IMR-90 (cell line): Measurements from ENCODE around the gene UBE2S. TPM values are rescaled to one million over a fixed set of nuclear protein-coding genes. Genes with fewer than 3 reads are reported as not detected.

Experiments used
- ATAC-seq: fragments of 200-7000 bp; cut with Tn5 transposase; 2 replicates; pipeline ENCODE4 v1.9.1; 2020; ENCODE audit warnings: low read depth, mild to moderate bottlenecking, moderate library complexity
- BruUV-seq: library from RNA; stranded (reverse); fragments of 400-500 nt; replicated peaks from 2 replicates; lab custom pipeline; 2021; lab: Mats Ljungman, UMichigan
- CTCF ChIA-PET: fragments of 300-600 bp; formaldehyde crosslinking; extraction: SDS; loops from one replicate; lab custom pipeline; 2021; ENCODE audit warnings: antibody characterized with exemption; lab: Yijun Ruan, JAX
- POLR2A ChIA-PET: fragments of 300-600 bp; sonication (Branson Sonifier 250); formaldehyde crosslinking; loops from one replicate; lab custom pipeline; 2022; ENCODE audit warnings: antibody characterized with exemption; ENCODE audit not compliant: unreplicated experiment; lab: Charles Lee
- DNase-seq: peaks from one replicate; pipeline ENCODE4 v3.0.0; 2013
- H2AFZ ChIP-seq: replicated peaks from 2 replicates; pipeline ENCODE3; 2013; ENCODE audit warnings: low read length, mild to moderate bottlenecking; ENCODE audit not compliant: poor library complexity
- H2AK5ac ChIP-seq: 2 replicates; pipeline ENCODE4 v1.6.1; 2013; ENCODE audit warnings: low read depth, low read length, inconsistent platforms
- H2AK9ac ChIP-seq: replicated peaks from 2 replicates; pipeline ENCODE3; 2013; ENCODE audit warnings: mild to moderate bottlenecking, low read depth, low read length, moderate library complexity; ENCODE audit not compliant: poor library complexity
- H2BK120ac ChIP-seq: 2 replicates; pipeline ENCODE4 v1.6.1; 2013; ENCODE audit warnings: low read depth, low read length, inconsistent platforms
- H2BK15ac ChIP-seq: 3 replicates; pipeline ENCODE4 v1.6.1; 2013; ENCODE audit warnings: low read depth, low read length, inconsistent platforms
- H2BK20ac ChIP-seq: 2 replicates; pipeline ENCODE4 v1.6.1; 2013; ENCODE audit warnings: low read depth, mild to moderate bottlenecking, inconsistent platforms, low read length, moderate library complexity
- H2BK5ac ChIP-seq: 2 replicates; pipeline ENCODE4 v1.6.1; 2013; ENCODE audit warnings: mild to moderate bottlenecking, low read depth, low read length, inconsistent platforms; ENCODE audit not compliant: poor library complexity, severe bottlenecking
- H3K14ac ChIP-seq: replicated peaks from 2 replicates; pipeline ENCODE4 v1.6.1; 2013; ENCODE audit warnings: low read depth, low read length, inconsistent platforms
- H3K18ac ChIP-seq: 2 replicates; pipeline ENCODE4 v1.6.1; 2013; ENCODE audit warnings: low read depth, low read length, control low read depth
- H3K23ac ChIP-seq: 2 replicates; pipeline ENCODE4 v1.6.1; 2013; ENCODE audit warnings: low read depth, low read length, inconsistent platforms
- H3K27ac ChIP-seq: 2 replicates; pipeline ENCODE4 v1.5.1; 2013; ENCODE audit warnings: mild to moderate bottlenecking, control low read depth, low read length; ENCODE audit not compliant: insufficient read depth
- H3K27me3 ChIP-seq: 2 replicates; pipeline ENCODE4 v1.6.1; 2013; ENCODE audit warnings: low read length; ENCODE audit not compliant: control insufficient read depth, insufficient read depth
- H3K36me3 ChIP-seq: 2 replicates; pipeline ENCODE4 v1.6.1; 2013; ENCODE audit warnings: low read length, mixed read lengths; ENCODE audit not compliant: control insufficient read depth, insufficient read depth
- H3K4ac ChIP-seq: 2 replicates; pipeline ENCODE4 v1.6.1; 2013; ENCODE audit warnings: low read depth, low read length, inconsistent platforms
- H3K4me1 ChIP-seq: 2 replicates; pipeline ENCODE4 v1.6.1; 2013; ENCODE audit warnings: low read length, mixed read lengths; ENCODE audit not compliant: control insufficient read depth, insufficient read depth
- H3K4me2 ChIP-seq: 2 replicates; pipeline ENCODE4 v1.6.1; 2013; ENCODE audit warnings: low read depth, mild to moderate bottlenecking, control low read depth, low read length, moderate library complexity
- H3K4me3 ChIP-seq: 2 replicates; pipeline ENCODE4 v1.5.1; 2013; ENCODE audit warnings: low read depth, mild to moderate bottlenecking, control low read depth, low read length, moderate library complexity; ENCODE audit not compliant: insufficient read depth
- H3K56ac ChIP-seq: 2 replicates; pipeline ENCODE4 v1.6.1; 2013; ENCODE audit warnings: low read length, inconsistent platforms; ENCODE audit not compliant: insufficient read depth; ENCODE audit errors: extremely low read depth
- H3K79me1 ChIP-seq, 2 experiments: 2 replicates each; pipeline ENCODE4 v1.6.1; 2013; ENCODE audit warnings: low read length in 2 of 2, inconsistent platforms in 1 of 2, low read depth in 1 of 2
- H3K9ac ChIP-seq: 2 replicates; pipeline ENCODE4 v1.6.1; 2013; ENCODE audit warnings: low read depth, low read length, control low read depth
- H3K9me1 ChIP-seq: 2 replicates; pipeline ENCODE4 v1.6.1; 2013; ENCODE audit warnings: low read length, inconsistent platforms; ENCODE audit not compliant: insufficient read depth
- H3K9me3 ChIP-seq: 2 replicates; pipeline ENCODE4 v1.6.1; 2013; ENCODE audit warnings: low read length; ENCODE audit not compliant: control insufficient read depth, insufficient read depth
- H4K20me1 ChIP-seq: 2 replicates; pipeline ENCODE4 v1.6.1; 2013; ENCODE audit warnings: low read length, inconsistent platforms; ENCODE audit not compliant: insufficient read depth
- H4K5ac ChIP-seq: 2 replicates; pipeline ENCODE4 v1.6.1; 2013; ENCODE audit warnings: mild to moderate bottlenecking, low read depth, low read length, control low read depth
- H4K8ac ChIP-seq, 2 experiments: 2 replicates each; pipeline ENCODE4 v1.6.1; 2013; ENCODE audit warnings: low read depth in 2 of 2, low read length in 2 of 2, control low read depth in 1 of 2, inconsistent platforms in 1 of 2
- H4K91ac ChIP-seq: 2 replicates; pipeline ENCODE4 v1.6.1; 2013; ENCODE audit warnings: low read depth, low read length, inconsistent platforms; ENCODE audit not compliant: insufficient read depth
- CEBPB ChIP-seq: IDR thresholded peaks from 2 replicates; pipeline ENCODE4 v1.6.1; 2012; ENCODE audit warnings: low read depth, low read length, improper control_type of control experiment
- MAZ ChIP-seq: IDR thresholded peaks from 2 replicates; pipeline ENCODE4 v1.6.1; 2012; ENCODE audit warnings: low read depth, mild to moderate bottlenecking, low read length, improper control_type of control experiment, moderate library complexity, borderline replicate concordance
- MXI1 ChIP-seq: IDR thresholded peaks from 2 replicates; pipeline ENCODE4 v1.6.1; 2012; ENCODE audit warnings: low read depth, mild to moderate bottlenecking, low read length, moderate library complexity, borderline replicate concordance
- RFX5 ChIP-seq: IDR thresholded peaks from 2 replicates; pipeline ENCODE4 v1.8.0; 2012; ENCODE audit warnings: low read depth, mild to moderate bottlenecking, low read length, moderate library complexity
- WGBS, 2 experiments: methylation state at CpG; one replicate each; pipeline versions ENCODE4 v1.1.5 to v1.1.7; 2013; ENCODE audit warnings: missing lambda C conversion rate in 2 of 2; ENCODE audit not compliant: insufficient read length in 1 of 2; ENCODE audit errors: extremely low coverage in 2 of 2; 5-methylcytosine and 5-hydroxymethylcytosine counted together
- dilution Hi-C: fragments of 300-500 bp; cut with HindIII; formaldehyde crosslinking; loops from one replicate; pipeline ENCODE4 v1.14.3; 2018; ENCODE audit warnings: low sequenced_read_pairs; ENCODE audit not compliant: unreplicated experiment
- in situ Hi-C: fragments of 300-500 bp; cut with MboI; formaldehyde crosslinking; loops from 3 replicates; pipeline ENCODE4 v1.14.3; 2019; ENCODE audit warnings: low sequenced_read_pairs, inconsistent platforms, mixed read lengths
- intact Hi-C: fragments of 100-400 bp; cut with micrococcal nuclease; formaldehyde crosslinking; loops from 2 replicates; pipeline ENCODE4 v1.10.0; 2022
- polyA plus RNA-seq, 3 experiments: library from polyadenylated mRNA; depleted of rRNA; stranded (reverse); fragments of >200 nt; gene quantifications; 2 replicates each; pipeline ENCODE4 v1.2.3, GENCODE V29; 2012; ENCODE audit warnings: low replicate concordance in 1 of 3
- total RNA-seq: library from RNA; depleted of rRNA; stranded (reverse); fragments of >200 nt; gene quantifications from 2 replicates; pipeline ENCODE4 v1.2.3, GENCODE V29; 2012
- TF ChIP-seq, protein P1 (sequence below): fragments of 150-350 bp; IDR thresholded peaks from 2 replicates; pipeline ENCODE4 v1.6.1; 2017; ENCODE audit warnings: mild to moderate bottlenecking, antibody characterized with exemption, low read length, low read depth
- TF ChIP-seq, protein P2 (sequence below): fragments of 150-350 bp; IDR thresholded peaks from 2 replicates; pipeline ENCODE4 v1.6.1; 2016; ENCODE audit warnings: low read depth, mild to moderate bottlenecking, low read length, moderate library complexity, borderline replicate concordance

Gene UBE2S
- total and polyA plus RNA-seq, 2 of the 4 experiments (the other 2 are of a cell fraction), result 69.5 to 104 TPM

DNA sequence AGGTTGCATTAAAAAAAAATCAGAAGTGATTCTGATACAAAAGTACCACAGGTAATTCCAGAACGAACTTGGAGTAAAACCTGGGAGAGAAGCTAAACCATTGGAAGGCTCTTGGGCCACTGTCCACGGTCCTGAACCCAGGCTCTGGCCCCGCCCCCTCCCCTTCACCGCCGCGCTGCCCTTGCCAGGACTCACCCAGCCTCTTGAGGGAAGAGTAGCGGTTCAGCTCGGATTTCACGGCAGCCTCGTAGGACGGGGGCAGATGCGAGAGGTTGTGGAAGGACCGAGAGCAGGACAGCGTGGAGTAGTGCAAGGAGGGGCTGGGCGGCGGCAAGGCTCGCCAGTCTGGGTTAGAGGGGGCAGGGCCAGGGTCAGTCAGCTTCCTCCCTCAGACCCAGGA is 29.8 kb upstream of the UBE2S start:
- CTCF ChIA-PET, result interaction anchor here (0.9 to 1.1 kb wide), 2 partner anchors 19 to 296 kb away, joined by 5 to 8 read pairs; no protein-coding TSS in a partner anchor
- Histone ChIP-seq H3K4me1 (no peaks in the 10 kb centered on the region), H2BK15ac (no peak overlapping the region), H3K27me3 (peaks cover 44% of the 10 kb centered on the region), H2BK120ac (no peak overlapping the region), H2AK5ac (no peak overlapping the region), H3K27ac (no peak overlapping the region), H4K5ac (no peak overlapping the region), H3K56ac (no peak overlapping the region), H3K23ac (no peak overlapping the region), H3K18ac (no peak overlapping the region), H4K91ac (no peak overlapping the region), H3K14ac (no peak overlapping the region), H3K4me3 (no peak overlapping the region), H4K20me1 (no peaks in the 10 kb centered on the region; the same call in 1 of the 2 replicates), H3K4ac (no peak overlapping the region), H2AK9ac (peak overlapping the region; percentile 52), H2AFZ (peak overlapping the region; percentile 67), H4K8ac (no peak overlapping the region), H3K9ac (no peak overlapping the region), H3K4me2 (no peak overlapping the region), H3K9me1 (peaks cover 11% of the 10 kb centered on the region), H2BK20ac (no peak overlapping the region), H2BK5ac (no peak overlapping the region), H3K36me3 (no peaks in the 10 kb centered on the region), H3K79me1 (no peaks in the 10 kb centered on the region), H3K9me3 (peaks cover 2% of the 10 kb centered on the region; the same call in 1 of the 2 replicates)
- dilution Hi-C loops, result no loop called here
- in situ Hi-C loops, result no loop called here
- DNase-seq (peak; percentile 56), ATAC-seq (peak; percentile 99)
- no TSS peak for BruUV-seq
- intact Hi-C loops, result loop anchor here (5.0 kb wide), 1 partner anchor 220 kb away; no protein-coding TSS in a partner anchor
- TF ChIP-seq, protein P1, sequence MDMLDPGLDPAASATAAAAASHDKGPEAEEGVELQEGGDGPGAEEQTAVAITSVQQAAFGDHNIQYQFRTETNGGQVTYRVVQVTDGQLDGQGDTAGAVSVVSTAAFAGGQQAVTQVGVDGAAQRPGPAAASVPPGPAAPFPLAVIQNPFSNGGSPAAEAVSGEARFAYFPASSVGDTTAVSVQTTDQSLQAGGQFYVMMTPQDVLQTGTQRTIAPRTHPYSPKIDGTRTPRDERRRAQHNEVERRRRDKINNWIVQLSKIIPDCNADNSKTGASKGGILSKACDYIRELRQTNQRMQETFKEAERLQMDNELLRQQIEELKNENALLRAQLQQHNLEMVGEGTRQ, result no peak
- TF ChIP-seq MXI1 (0 out of 2 replicates have a peak, but pooled peaks have one; percentile 35), CEBPB (no peak), RFX5 (no peak), MAZ (peak; percentile 50; the same call in 1 of the 2 replicates)
- TF ChIP-seq, protein P2, sequence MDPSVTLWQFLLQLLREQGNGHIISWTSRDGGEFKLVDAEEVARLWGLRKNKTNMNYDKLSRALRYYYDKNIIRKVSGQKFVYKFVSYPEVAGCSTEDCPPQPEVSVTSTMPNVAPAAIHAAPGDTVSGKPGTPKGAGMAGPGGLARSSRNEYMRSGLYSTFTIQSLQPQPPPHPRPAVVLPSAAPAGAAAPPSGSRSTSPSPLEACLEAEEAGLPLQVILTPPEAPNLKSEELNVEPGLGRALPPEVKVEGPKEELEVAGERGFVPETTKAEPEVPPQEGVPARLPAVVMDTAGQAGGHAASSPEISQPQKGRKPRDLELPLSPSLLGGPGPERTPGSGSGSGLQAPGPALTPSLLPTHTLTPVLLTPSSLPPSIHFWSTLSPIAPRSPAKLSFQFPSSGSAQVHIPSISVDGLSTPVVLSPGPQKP, result no peak
- POLR2A ChIA-PET, result interaction anchor here (1.1 kb wide), 1 partner anchor 30 kb away, joined by 6 read pairs; the partner anchor contains the start of gene UBE2S
- WGBS, 2 experiments, result no CpG with 5 or more reads among the region's 17 CpGs
